WTC11 (cell line): Measurements from ENCODE around the gene SCIN.

Source experiments
- ATF3 ChIP-seq: sonication (generic); formaldehyde crosslinking; conservative IDR thresholded peaks from 2 replicates; pipeline ENCODE4 v1.8.1; 2022; ENCODE audit warnings: mild to moderate bottlenecking, missing genetic modification reagents
- CTCF ChIP-seq: fragments of 200-600 bp; IDR thresholded peaks from 2 replicates; pipeline ENCODE4 v1.8.0; 2022; ENCODE audit warnings: antibody characterized with exemption
- ELF4 ChIP-seq: sonication (generic); formaldehyde crosslinking; IDR thresholded peaks from 2 replicates; pipeline ENCODE4 v1.8.1; 2022; ENCODE audit warnings: low read depth, mild to moderate bottlenecking, moderate library complexity, missing genetic modification reagents
- FOXJ3 ChIP-seq: sonication (generic); formaldehyde crosslinking; IDR thresholded peaks from 2 replicates; pipeline ENCODE4 v1.9.0; 2021; ENCODE audit warnings: missing genetic modification reagents, mild to moderate bottlenecking, borderline replicate concordance
- OVOL2 ChIP-seq: fragments of 250-450 bp; sonication (Bioruptor Pico); IDR thresholded peaks from 2 replicates; pipeline ENCODE4 v1.9.0; 2021; ENCODE audit warnings: mild to moderate bottlenecking, borderline replicate concordance
- TCF7 ChIP-seq: sonication (generic); formaldehyde crosslinking; IDR thresholded peaks from 2 replicates; pipeline ENCODE4 v1.8.0; 2022; ENCODE audit warnings: mild to moderate bottlenecking, low read depth, missing genetic modification reagents, moderate library complexity
- ZNF281 ChIP-seq: sonication (generic); formaldehyde crosslinking; IDR thresholded peaks from 2 replicates; pipeline ENCODE4 v1.8.0; 2023; ENCODE audit warnings: mild to moderate bottlenecking, missing genetic modification reagents

- no peak for TF ChIP-seq FOXJ3 (CRISPR knock-in tag)
- no peak for TF ChIP-seq ATF3 (CRISPR knock-in tag)
- TF ChIP-seq CTCF = no peak
- no peak for TF ChIP-seq ELF4 (CRISPR knock-in tag)
- no peak for TF ChIP-seq TCF7 (CRISPR knock-in tag)
- TF ChIP-seq ZNF281 (CRISPR knock-in tag) = no peak
- no peak for TF ChIP-seq OVOL2 (CRISPR knock-in tag)
Observed at GRCh38 chr7:12699299-12699698, 128.8 kb downstream of the SCIN start.
